HG03175 (cell line): Measurements from ENCODE around the gene P3H2.

ENCODE experiments used
- ATAC-seq: cut with Tn5 transposase; IDR thresholded peaks from one replicate; pipeline ENCODE4 v1.9.1; 2021; ENCODE audit warnings: mild to moderate bottlenecking, moderate library complexity; ENCODE audit not compliant: unreplicated experiment

The P3H2 gene

DNA sequence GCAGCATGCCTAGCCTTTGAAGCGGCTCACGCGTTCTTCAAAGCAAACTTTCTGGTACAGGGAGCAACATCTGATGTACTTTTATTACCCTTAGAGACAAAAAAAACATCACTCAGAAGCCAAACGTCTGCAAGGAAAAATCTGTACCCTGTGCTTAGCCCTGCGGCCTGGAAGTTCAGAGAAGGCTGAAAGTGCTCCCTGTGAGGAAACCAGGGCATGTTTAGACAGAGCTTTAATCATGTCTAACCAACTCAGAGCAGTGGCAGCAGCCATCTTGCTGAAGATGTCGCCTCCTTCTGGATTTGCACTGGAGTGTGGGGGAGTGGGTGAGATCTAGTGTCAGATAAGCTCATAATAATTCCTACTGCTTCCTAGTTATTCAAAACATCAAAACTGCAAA, 170.4 kb downstream of the P3H2 start:
- no peak for ATAC-seq

DNA sequence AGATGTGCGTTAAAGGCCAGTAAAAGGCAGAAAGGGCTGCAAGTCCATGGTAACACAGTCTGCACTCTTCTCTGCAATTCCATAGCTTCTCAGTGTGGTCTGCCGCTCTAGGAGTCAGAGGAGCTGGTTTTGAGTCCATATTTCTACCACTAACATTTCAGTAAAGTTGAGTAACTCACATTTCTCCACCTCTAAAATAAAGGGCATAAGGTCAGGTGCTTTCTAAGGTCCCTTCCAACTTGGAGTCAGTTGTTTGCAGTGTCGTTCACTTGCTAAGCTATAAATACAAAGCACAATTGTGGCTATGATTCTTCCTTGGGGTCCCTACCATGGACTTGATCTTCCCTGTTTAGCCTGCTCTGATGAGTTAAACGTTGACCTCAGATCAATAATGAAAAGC, 171.1 kb downstream of the P3H2 start:
- ATAC-seq: no peak

DNA sequence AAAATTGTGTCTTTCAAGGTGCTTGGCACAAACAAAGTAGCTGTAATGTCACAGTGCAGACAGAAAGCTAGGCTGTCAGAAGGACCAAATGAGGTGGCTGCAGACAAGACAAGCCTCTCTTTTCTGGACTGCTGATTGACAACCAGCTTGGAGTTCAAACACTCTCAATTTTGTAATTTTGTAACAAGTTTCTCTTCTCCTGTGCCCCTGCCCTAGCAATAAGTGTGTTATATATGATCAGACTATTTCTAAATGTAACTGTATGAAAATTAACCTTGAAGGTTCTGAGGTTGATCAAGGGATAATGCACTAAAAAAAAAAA, 172.0 kb downstream of the P3H2 start:
- ATAC-seq: no peak

DNA sequence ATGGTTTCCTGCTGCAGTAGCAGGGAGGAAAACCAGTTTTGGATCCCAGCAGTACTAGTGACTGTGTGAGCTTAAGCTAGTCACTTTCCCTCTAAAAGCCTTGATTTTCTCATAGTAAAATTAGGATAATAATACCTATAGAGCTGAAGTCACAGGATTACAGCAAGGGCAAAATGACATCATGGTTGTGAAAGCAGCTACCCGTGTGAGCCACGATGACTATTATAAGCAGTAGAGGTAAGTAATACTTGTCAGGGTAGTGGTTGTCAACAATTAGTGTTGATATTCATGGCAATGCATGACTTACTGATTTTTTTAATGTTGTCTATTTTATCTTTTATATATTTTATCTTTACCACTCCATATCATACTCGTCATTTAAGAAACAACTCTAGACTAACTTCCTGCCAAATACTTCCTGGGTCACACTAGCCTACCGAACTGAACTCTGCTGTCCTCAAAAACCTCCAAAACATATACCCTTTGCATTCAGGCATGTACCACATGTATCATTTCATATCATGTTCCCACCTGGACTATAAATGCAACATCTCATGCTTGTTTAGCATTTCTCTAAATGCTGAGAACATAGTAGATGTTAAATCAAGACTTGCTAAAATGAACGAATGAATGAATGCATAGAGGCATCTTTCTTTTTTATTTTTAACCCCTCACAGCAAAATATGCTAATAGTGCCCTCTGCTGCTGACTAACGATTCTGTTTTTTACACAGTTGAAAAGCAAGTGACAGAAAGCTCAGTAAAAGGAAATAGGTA, 172.6 kb downstream of the P3H2 start:
- peak; percentile 60 for ATAC-seq

DNA sequence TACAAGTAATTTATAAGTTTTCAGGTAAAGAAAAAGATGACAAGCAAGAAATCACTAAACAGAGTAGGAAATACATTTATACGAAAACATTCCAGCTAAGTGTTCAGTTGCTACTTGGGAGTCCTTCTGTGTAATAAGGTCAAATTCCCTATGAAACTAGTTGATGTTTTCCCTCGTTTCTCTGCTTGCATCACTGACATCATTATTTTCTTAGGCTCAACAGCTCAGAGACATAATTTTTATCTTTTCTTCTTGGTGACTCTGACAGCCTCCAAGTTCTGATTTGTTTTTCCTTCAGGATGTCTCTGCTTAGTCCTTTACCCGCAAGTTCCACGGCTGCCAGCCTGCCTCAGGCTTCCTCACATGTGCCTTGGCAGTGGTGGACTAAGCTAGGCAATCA, 173.6 kb downstream of the P3H2 start:
- ATAC-seq: no peak

DNA sequence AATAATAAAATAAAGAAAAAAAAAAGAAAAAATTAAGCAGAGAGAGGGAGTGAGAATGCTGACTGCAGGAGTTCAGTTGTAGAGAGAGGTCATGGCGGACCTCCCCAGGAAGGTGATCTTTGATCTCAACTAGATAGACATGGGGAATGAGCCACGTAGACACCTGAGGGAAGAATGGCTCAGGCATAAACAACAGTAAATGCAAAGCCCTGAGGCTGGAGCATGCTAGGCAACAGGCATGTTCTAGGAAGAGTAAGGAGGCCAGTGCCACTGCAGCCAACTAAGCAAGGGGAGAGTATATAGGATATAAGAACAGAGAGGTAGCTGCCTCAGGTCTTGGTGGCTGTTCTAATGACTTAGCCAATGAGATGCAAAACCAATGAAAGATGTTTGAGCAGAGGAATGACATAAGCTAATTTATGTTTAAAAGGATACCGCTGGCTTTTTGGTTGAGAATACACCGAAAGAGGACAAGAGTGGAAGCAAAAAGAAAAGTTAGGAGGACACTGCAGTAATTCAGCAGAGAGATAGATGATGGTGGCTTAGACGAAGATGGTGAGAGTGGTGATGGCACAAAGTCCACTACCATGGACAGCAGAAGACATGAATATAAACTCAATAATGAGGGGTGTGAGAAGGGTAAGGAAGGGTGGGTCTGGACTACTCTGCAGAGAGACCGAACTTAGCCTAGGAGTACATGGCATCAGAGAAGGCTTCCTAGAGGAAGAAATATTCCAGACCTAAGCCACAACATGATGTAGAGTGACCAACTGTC, 174.6 kb downstream of the P3H2 start:
- ATAC-seq: no peak

DNA sequence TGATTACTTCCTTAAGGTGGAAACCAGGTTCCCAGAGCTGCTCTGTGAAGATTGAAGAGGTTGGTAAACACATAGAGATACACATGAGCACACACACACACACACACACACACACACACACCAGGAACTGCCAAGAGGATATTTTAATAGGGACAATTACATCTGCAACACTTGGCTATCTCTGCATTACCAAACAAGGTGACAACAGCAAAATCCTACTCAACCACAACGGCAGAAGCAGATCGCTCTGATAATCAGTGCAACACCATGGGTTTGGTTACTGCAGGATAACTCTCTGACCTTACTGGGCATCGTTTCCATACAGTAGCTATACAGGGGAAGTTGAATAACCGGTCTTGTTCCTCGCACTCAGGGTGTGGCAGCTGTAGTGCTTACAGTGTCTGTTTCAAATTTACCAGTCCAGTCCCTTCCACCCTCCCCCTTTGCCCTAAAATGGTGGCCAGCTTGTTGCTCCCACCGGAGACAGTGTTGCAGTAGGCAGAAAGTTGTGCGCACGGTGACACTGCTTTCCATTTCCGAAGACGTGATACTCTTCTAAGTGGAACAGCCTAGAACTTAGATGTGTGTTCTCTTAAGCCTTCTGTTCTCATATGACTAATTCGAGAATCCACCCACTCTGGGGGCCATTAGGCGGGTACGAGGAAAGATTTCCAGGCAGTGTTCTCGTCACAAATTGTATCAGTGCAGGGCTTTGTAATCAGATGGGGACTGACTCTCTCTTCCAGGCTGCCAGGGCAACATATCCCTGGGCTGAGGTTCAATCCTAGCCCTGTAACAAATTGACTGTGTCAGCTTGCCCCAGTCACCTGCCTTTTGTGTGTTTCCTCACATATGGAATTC, 176.2 kb downstream of the P3H2 start:
- no peak for ATAC-seq

DNA sequence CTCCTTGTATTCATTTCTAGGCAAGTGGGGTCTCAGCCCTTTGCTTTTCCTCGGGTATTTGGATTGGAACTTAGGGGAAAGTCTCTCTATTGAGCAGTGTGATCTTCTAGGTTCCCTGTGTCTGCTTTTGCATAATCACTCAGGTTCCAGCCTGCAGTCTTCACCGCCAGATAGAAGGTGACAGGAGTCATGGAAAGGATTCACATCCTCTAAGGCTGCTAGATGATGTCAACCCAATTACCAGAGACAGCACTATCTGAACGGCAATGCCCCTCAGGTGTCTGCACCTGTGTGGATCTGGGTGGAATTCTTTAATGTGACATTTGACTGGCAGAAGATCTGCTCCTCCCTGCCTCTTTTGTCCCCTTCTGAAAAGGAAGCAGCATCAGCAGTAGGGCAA, 177.7 kb downstream of the P3H2 start:
- no peak for ATAC-seq

DNA sequence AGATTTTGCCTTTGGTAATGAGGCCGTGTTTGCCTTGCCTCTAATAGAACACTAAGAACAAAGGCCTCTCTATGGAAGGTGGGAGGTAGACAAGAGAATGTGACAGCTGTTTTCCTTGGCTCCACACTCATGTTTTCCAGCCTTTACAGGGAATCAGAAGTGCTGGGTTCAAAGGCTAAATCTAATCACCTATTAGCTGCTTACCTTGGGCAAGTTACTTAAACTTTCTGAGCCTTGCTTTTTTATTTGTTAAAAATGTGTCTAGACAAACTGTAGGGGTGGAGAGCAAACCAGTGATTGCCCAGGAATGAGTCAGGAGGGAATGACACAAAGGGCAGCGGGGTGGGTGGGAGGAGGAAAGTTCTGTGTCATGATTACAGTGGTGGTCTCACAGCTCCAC, 179.0 kb downstream of the P3H2 start:
- no peak for ATAC-seq

DNA sequence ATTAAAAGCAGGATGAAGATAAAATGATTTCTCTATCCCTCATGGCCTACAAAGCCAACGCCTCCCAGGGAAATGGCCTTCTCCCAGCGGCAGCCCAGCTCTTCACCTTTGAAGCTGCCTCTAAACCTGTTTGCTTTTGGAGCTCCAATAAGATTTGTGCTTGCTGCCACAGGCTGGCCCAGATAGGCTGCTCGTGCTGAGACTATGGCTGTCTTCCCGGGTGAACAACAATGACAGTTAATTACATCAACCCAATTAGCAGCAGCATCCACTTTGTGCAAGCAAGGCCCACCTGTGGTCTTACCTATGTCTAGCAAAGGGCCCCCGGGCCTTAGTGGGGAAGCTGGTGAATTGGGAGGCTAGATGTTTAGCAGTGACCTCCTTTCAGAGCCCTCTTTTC, 179.6 kb downstream of the P3H2 start:
- no peak for ATAC-seq

DNA sequence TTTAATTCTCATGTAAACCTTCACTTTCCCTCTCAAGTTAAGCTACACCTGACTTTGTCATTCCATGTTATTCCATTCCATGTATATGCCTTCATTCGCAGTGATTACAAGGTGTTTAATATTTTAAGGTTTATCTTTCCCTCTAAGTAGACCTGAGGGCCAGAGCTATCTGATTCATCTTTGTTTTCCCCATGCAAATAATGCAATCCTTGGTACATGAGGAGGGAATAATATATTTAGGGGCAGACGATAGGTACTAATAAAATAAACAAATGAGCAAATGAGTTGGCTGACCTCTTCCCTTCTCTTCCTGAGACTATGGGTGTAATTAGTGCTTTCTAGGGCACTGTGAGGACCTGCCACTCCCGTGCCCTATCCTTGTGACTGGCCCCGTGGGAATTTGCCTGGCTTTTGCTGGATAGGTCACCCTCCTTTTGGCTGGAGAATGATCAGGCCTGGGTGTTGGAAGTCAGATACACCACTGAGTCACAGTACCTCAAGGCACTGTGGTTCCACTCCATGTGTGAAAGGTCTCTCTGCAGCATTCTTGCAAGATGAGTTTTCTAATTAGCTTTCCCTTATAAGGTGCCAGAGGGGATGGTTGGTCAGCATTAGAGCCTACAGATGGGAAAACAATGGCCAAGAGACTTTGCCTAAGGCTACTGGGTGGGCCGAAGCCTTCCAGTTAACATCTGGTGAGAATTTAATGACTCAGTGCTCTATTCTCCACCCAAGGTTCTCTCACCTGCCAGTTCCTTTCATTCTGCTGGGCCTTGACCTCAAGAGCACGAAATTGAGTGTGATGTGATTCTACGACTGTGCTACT, 183.2 kb downstream of the P3H2 start:
- ATAC-seq: no peak

DNA sequence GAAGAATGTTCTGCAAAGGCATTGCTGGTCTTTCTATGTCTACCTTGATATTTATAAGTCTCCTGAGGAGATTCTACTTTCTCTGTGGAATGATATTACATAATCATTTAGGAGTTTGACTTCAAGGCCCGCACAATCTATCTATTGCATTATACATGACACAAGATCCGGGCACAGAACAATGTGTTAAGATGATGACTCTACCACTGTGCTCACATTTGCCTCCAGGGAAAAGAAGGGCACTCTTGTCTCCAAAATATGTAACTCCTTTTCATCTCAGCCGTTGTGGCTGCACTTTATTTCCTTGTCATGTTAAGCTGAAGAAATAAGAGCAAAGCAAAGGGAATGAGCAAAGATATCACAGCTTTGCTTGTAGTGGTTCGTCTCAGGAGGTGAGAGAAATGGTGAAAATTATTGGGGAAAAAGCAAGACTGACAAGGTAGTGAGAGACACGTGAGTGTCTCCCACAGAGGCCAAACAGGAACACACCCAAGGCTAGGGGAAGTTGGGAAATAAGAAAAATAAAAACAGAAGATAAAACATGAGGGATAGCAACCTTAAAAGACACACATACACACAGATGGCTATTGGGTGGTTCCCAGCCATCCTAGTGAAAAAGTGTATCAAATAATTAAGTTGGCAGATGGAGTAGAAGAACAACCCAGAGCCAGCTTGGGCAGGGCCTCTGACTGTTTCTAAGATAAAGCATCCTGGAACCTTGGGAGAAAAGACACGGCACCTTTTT, 184.3 kb downstream of the P3H2 start:
- no peak for ATAC-seq

DNA sequence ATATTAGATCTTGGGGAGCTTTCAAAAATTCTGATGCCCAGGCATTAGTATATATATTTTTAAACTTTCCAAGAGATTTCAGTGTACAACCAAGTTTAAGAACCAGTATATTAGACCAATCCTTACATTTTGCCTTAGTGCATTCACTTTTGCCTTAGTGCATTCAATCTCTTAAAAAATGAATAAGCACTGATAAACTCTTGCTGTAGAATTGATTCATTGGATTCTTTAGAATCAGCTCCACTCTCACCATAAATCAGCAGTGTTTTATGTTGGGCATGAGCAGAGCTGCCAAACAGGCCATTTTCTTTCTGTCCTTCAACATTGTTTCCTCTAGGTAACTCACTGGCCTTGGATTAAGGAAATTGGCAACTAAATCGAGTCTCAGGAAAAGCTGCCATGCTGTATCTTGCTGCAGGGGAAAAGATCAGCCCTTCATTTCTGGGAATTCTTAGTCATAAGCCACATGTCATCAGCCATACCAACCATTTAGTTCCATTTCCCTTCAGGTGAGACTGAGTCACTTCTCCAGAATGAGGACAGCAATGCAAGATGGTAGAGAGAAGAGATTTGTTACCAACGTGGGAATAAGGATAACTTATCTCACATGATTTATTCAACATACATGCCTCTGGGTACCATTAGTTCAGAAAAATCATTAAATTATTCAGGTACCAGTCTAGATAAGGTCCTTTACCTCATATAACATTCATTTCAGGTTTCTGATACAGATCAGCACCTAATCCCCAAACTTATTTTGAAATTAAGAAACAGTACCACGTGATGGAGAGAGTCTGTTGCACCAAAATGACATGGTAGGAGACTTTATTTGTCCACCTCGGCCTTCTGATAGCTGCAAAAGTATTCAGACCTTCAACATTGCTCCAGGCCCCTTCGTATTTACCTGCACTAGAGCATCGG, 192.5 kb downstream of the P3H2 start:
- ATAC-seq: no peak

DNA sequence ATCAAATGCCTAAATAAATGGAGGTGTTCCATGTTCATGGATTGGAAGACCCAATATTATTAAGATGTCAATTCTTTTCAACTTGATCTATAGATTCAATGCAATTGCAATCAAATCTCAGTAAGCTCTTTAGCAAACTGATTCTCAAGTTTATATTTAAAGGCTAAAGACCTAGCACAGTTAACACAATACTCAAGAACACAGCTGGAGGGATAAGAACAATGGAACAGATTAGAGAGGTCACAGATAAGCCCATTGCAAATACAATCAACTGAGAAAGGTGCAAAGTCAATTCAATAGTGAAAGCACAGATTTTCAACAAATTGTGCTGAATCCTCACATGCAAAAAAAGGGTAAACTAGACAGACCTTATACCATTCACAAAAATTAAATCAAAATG, 198.9 kb downstream of the P3H2 start:
- ATAC-seq: no peak

DNA sequence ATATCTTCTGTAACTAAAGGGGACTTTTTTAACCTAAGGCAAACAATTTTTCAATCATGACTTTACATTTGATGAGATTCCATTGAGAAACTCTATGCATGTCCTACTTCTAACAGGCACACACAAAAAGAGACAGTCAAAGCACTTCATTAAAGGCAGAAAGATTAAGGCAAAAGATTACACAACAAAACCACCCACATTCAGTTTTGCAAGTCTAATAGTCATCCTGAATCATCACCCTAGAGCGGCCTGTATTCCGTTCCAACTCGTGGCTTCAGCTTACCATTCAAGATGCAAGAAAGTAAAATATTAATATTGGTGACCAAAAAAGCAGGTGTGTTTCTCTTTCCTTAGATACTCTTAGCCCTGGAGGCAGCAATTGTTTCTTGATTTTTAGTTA, 205.9 kb downstream of the P3H2 start:
- no peak for ATAC-seq

DNA sequence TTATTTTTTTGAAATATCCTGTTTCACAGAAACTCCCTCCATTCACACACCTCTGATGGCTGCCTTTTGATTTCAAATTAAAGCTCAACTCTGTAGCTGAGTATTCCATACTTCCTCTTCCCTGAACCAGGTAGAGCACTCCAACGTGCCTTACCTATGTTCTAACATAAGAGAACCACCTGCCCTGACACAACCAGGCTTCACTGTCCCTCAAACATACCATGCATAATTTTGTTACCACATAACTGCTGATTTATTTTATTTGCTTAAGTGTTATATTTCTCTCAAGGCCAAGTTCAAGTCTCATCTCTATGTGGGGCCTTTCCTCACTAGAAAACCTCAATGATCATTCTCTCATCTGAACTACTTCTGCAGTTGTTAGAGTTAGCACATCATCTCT, 209.7 kb downstream of the P3H2 start:
- no peak for ATAC-seq

DNA sequence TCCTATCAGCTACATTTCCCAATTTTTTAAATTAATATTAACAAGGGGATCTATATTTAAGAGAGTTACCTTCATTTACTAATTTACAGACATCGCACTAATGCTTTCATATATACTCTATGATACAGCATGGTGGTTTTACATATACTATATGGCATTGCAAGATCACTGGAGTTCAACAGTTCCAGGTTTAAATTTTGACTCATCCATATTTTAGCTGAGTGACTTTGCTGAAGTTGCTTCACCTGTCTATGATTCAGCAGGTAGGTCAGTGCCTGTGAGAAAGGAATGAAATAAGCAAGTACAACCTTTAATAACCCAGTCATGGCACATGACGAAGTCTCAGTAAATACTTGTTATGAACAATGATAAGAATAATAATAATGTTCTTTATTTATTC, 211.1 kb downstream of the P3H2 start:
- no peak for ATAC-seq

DNA sequence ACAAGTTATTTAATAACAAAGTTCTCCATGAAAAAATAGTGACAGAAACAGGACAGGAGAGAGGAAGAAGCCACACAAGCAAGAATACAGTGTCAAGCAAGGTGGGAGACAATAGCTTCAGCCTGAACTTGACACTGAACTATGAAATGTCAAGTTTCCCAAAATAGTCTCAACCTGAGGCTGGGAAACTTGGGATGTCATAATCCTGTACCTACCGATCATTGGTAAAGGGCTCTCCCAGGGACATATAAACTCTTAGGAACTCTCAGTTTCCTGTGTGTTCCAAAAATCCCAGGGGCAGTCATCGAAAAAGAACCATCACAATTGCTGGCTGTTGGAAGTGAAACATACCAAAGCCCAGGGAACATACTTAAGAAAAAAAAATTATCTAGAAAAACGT, 211.6 kb downstream of the P3H2 start:
- no peak for ATAC-seq

DNA sequence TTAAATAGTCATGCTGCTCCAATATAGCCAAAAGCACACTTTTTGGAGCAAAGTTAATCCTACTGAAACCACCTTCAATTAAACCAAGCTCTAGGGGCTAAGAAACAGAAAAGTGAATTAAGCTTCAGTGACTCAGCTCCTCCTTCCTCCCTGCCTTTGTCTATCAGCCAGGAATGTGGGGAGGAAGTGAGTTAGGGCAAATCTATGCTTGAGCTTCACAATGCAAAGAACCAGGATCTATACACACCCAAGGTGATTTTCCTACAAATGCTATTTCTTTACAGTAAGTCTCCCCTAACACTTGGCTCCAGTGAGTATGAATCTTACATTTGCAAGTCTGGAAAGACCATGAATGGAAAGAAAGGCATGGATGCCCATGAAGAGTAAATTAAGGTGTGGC, 212.1 kb downstream of the P3H2 start:
- ATAC-seq: no peak
